ENCODE results near the gene SLC25A14. TPM values are rescaled to one million over a fixed set of nuclear protein-coding genes. Genes with fewer than 3 reads are reported as not detected.
"Not testable (repeated sequence)": the region's sequence is repeated elsewhere in the genome, so short reads cannot be mapped to it uniquely, and the experiment has no call there.

SLC25A14 gene
- total and polyA plus RNA-seq, 10 donors, result 7.7 to 19.7 (median 11.8) TPM

DNA sequence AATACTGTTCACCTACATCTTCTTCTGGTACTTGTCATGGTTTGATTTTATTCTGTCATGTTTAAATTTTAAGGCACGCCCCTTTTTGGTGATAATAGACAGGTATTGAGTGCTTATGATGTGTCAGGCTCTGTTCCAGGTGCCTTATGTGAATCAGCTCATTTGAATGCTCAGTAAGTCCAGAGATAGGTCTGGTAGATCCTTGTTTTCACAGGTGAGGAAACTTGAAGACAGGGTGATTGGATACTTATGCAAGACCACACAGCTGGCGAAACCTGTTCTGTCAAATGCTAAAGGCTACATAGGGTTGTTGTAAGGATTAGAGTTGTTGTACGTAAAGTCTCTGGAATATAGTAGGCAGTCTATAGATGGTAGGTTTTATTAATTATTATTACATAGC is 9.6 kb upstream of the SLC25A14 start:
- no peaks in the 10 kb centered on the region for H3K9me3 ChIP-seq
- no peak overlapping the region for H3K27ac ChIP-seq
- DNase-seq, result no peak
- intact Hi-C loops (cut with DNase I; ENCODE audit: low total_unique reads), result no loop called here
- TF ChIP-seq POLR2A (IDR thresholded peaks at IDR 0.05) (no peak), POLR2AphosphoS5 (IDR thresholded peaks at IDR 0.05) (no peak)
- TF ChIP-seq, protein P1, sequence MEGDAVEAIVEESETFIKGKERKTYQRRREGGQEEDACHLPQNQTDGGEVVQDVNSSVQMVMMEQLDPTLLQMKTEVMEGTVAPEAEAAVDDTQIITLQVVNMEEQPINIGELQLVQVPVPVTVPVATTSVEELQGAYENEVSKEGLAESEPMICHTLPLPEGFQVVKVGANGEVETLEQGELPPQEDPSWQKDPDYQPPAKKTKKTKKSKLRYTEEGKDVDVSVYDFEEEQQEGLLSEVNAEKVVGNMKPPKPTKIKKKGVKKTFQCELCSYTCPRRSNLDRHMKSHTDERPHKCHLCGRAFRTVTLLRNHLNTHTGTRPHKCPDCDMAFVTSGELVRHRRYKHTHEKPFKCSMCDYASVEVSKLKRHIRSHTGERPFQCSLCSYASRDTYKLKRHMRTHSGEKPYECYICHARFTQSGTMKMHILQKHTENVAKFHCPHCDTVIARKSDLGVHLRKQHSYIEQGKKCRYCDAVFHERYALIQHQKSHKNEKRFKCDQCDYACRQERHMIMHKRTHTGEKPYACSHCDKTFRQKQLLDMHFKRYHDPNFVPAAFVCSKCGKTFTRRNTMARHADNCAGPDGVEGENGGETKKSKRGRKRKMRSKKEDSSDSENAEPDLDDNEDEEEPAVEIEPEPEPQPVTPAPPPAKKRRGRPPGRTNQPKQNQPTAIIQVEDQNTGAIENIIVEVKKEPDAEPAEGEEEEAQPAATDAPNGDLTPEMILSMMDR (IDR thresholded peaks at IDR 0.05 in 8 of 11, conservative IDR thresholded peaks at IDR 0.05 in 3 of 11), result no peak
- H3K27me3 ChIP-seq (replicated peaks in 1 of 7), result peaks cover 0 to 23% (median 4%) of the 10 kb centered on the region in 7 donors
- no peak overlapping the region for H3K4me3 ChIP-seq
- H3K4me1 ChIP-seq, result no peaks in the 10 kb centered on the region
- no peaks in the 10 kb centered on the region for H3K36me3 ChIP-seq
- WGBS, 5 donors, result 76 to 84% (median 83%) methylated on average over 3 of the region's 3 CpGs

GRCh38 chrX:130330706-130331105 is 9.0 kb upstream of the SLC25A14 start:
- no peak overlapping the region for H3K4me3 ChIP-seq
- H3K27ac ChIP-seq, result no peak overlapping the region
- 9 to 15% (median 9%) methylated on average over 8 to 10 of the region's 10 CpGs for WGBS, 5 donors
- intact Hi-C loops (cut with DNase I; ENCODE audit: low total_unique reads), result no loop called here
- H3K4me1 ChIP-seq, result no peaks in the 10 kb centered on the region
- peaks cover 0 to 23% (median 4%) of the 10 kb centered on the region in 7 donors for H3K27me3 ChIP-seq (replicated peaks in 1 of 7)
- peak; percentile 64 for DNase-seq
- TF ChIP-seq, protein P1 (IDR thresholded peaks at IDR 0.05 in 8 of 11, conservative IDR thresholded peaks at IDR 0.05 in 3 of 11), result peak in 2 of 11 experiments; percentile 21 to 25
- TF ChIP-seq POLR2A (IDR thresholded peaks at IDR 0.05), result no peak
- H3K36me3 ChIP-seq, result no peaks in the 10 kb centered on the region
- no peaks in the 10 kb centered on the region for H3K9me3 ChIP-seq

- intact Hi-C loops (cut with DNase I; ENCODE audit: low total_unique reads), result no loop called here
- TF ChIP-seq POLR2AphosphoS5 (IDR thresholded peaks at IDR 0.05), result no peak
- no peak for TF ChIP-seq POLR2A (IDR thresholded peaks at IDR 0.05)
- TF ChIP-seq, protein P1 (IDR thresholded peaks at IDR 0.05 in 8 of 11, conservative IDR thresholded peaks at IDR 0.05 in 3 of 11), result no peak
- H3K27ac ChIP-seq, result no peak overlapping the region
- H3K4me3 ChIP-seq, result no peak overlapping the region
- no peaks in the 10 kb centered on the region for H3K9me3 ChIP-seq
- WGBS, 5 donors, result 61 to 73% (median 66%) methylated on average over 4 of the region's 4 CpGs
- peaks cover 0 to 13% (median 7%) of the 10 kb centered on the region in 6 donors for H3K4me1 ChIP-seq
- H3K36me3 ChIP-seq, result no peaks in the 10 kb centered on the region
- DNase-seq, result no peak
- H3K27me3 ChIP-seq (replicated peaks in 1 of 7), result peaks cover 0 to 3% (median 0%) of the 10 kb centered on the region in 7 donors
These were observed 3.2 kb upstream of the SLC25A14 start for GRCh38 chrX:130336531-130336930.

- H3K27me3 ChIP-seq (replicated peaks in 1 of 7); H3K9me3 ChIP-seq; H3K36me3 ChIP-seq; intact Hi-C loops (cut with DNase I; ENCODE audit: low total_unique reads); DNase-seq; H3K27ac ChIP-seq: not testable (repeated sequence)
- Histone ChIP-seq H3K4me1 (peaks cover 0 to 13% (median 7%) of the 10 kb centered on the region in 6 donors), H3K4me3 (peak overlapping the region; percentile 44 to 79 (median 66))
- 71 to 78% (median 73%) methylated on average over 8 of the region's 8 CpGs for WGBS, 5 donors
These were observed 850 bp upstream of the SLC25A14 start for GRCh38 chrX:130338869-130339268.

DNA sequence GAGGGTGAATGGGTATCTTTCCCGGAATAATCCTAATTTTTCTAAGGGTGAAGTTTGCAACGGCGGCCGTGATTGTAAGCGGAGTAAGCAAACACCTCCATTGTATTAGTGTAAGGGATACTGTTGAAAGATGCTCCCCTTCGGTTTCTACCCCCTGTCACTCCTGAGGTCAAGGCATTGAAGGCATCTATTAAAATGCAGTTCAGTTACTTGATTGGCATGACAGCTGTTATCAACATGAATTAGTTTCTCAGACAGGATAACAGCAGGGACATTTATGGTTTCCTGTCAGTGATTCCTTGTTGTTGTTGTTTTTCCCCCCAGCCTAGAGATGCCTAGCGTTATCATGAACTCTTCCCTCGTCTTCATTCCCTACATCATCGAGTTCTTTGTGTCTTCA is 552 bp downstream of the SLC25A14 start:
- TF ChIP-seq POLR2AphosphoS5 (IDR thresholded peaks at IDR 0.05) (no peak), POLR2A (IDR thresholded peaks at IDR 0.05) (no peak)
- TF ChIP-seq, protein P1 (IDR thresholded peaks at IDR 0.05 in 8 of 11, conservative IDR thresholded peaks at IDR 0.05 in 3 of 11), result no peak
- Histone ChIP-seq H3K4me3 (peak overlapping the region; percentile 44 to 79 (median 66)), H3K9me3 (no peaks in the 10 kb centered on the region), H3K4me1 (peaks cover 0 to 13% (median 7%) of the 10 kb centered on the region in 6 donors), H3K36me3 (no peaks in the 10 kb centered on the region), H3K27ac (peak overlapping the region in 5 of 8 donors; percentile 33 to 80 (median 60)), H3K27me3 (replicated peaks in 1 of 7) (no peaks in the 10 kb centered on the region)
- DNase-seq, result no peak
- 6 to 53% (median 21%) methylated on average over 7 to 9 of the region's 9 CpGs for WGBS, 5 donors
- intact Hi-C loops (cut with DNase I; ENCODE audit: low total_unique reads), result loop anchor here (5.0 kb wide), 1 partner anchor 178 kb away; no protein-coding TSS in a partner anchor
